ENCODE data around the gene SPDYC. TPM values are rescaled to one million over a fixed set of nuclear protein-coding genes. Genes with fewer than 3 reads are reported as not detected.

Gene SPDYC
- total and polyA plus RNA-seq, 2 of the 13 experiments (the other 11 are each of a cell fraction or from before 2014, with no cell fraction given): 0.15 to 0.33 TPM

GRCh38 chr11:65134240-65134951, 35.6 kb upstream of the SPDYC start, which contains the start of gene SYVN1 (continued):
- TF ChIP-seq BRF2 (CRISPR knock-in tag; IDR thresholded peaks at IDR 0.05): 0 out of 2 replicates have a peak, but pooled peaks have one; percentile 31
- no peak for TF ChIP-seq SNRNP70 (IDR thresholded peaks at IDR 0.05; ENCODE audit: low read depth, low read length)
- no peak for TF ChIP-seq ZNF329 (CRISPR knock-in tag; IDR thresholded peaks at IDR 0.05; ENCODE audit: low read depth)
- no peak for TF ChIP-seq HNF4G (IDR thresholded peaks at IDR 0.05; ENCODE audit: borderline replicate concordance, low read depth, low read length)
- TF ChIP-seq HNF4G (CRISPR knock-in tag; IDR thresholded peaks at IDR 0.05; ENCODE audit: borderline replicate concordance, low read depth): 0 out of 2 replicates have a peak, but pooled peaks have one; percentile 17
- TF ChIP-seq MXD3 (CRISPR knock-in tag; IDR thresholded peaks at IDR 0.05): no peak; the same call in 1 of the 2 replicates
- no peak for TF ChIP-seq HDAC6 (IDR thresholded peaks at IDR 0.05; ENCODE audit: low read depth, low read length)
- TF ChIP-seq GATAD2A (CRISPR knock-in tag; IDR thresholded peaks at IDR 0.05): peak; percentile 50
- peak; percentile 91 for TF ChIP-seq SPEN (CRISPR knock-in tag; IDR thresholded peaks at IDR 0.05; ENCODE audit: low read depth)
- TF ChIP-seq ZBTB49 (CRISPR knock-in tag; IDR thresholded peaks at IDR 0.05; ENCODE audit: borderline replicate concordance): peak; percentile 13; the same call in 1 of the 2 replicates
- TF ChIP-seq THAP8 (CRISPR knock-in tag; IDR thresholded peaks at IDR 0.05; ENCODE audit: borderline replicate concordance): no peak
- no peak for TF ChIP-seq U2AF1 (optimal IDR thresholded peaks at IDR 0.05; ENCODE audit: low read depth, low read length)
- no peak; the same call in 1 of the 2 replicates for TF ChIP-seq ZNF761 (CRISPR knock-in tag; conservative IDR thresholded peaks at IDR 0.05)
- TF ChIP-seq SIX4 (CRISPR knock-in tag; IDR thresholded peaks at IDR 0.05): no peak
- no peak for TF ChIP-seq GATA4 (IDR thresholded peaks at IDR 0.05; ENCODE audit: borderline replicate concordance, low read depth)
- no peak for TF ChIP-seq ZNF354B (CRISPR knock-in tag; IDR thresholded peaks at IDR 0.05)
- 0 out of 2 replicates have a peak, but pooled peaks have one; percentile 58 for TF ChIP-seq STAT6 (CRISPR knock-in tag; IDR thresholded peaks at IDR 0.05; ENCODE audit: borderline replicate concordance)
- 0 out of 2 replicates have a peak, but pooled peaks have one; percentile 52 for TF ChIP-seq NAIF1 (CRISPR knock-in tag; IDR thresholded peaks at IDR 0.05; ENCODE audit: borderline replicate concordance)
- no peak for TF ChIP-seq ZNF3 (CRISPR knock-in tag; IDR thresholded peaks at IDR 0.05)
- TF ChIP-seq ZSCAN21 (CRISPR knock-in tag; IDR thresholded peaks at IDR 0.05; ENCODE audit: borderline replicate concordance): no peak; the same call in 1 of the 2 replicates
- no peak for TF ChIP-seq MBNL3 (CRISPR knock-in tag; conservative IDR thresholded peaks at IDR 0.05)
- TF ChIP-seq CREM (IDR thresholded peaks at IDR 0.05): peak; percentile 80
- TF ChIP-seq CREM (CRISPR knock-in tag; IDR thresholded peaks at IDR 0.05): no peak
- TF ChIP-seq HHEX (CRISPR knock-in tag; IDR thresholded peaks at IDR 0.05): no peak

Data from HepG2 (cell line).